GM19035 (cell line): ENCODE results near the gene TRIM31.

ENCODE experiments used
- ATAC-seq: cut with Tn5 transposase; IDR thresholded peaks from one replicate; pipeline ENCODE4 v1.9.1; 2021; ENCODE audit not compliant: unreplicated experiment

The TRIM31 gene

DNA sequence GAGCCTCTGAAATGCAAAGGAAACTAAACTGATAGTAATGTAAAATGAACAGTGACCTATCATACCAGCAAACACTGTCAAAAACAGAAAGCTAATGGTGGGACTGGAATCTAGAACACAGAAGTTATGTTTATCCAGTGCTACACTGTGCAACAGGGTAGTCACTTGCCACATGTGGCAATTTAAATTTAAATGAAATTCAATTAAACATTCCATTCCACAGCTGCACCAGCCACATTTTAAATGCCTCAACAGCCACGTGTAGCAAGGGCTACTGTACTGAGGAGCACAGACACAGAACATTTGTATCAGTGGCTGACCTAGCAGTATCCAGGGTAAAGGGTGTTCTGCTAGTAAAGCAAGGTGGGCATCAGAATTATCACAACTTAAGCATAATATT lies 57.4 kb downstream of the TRIM31 start:
- no peak for ATAC-seq

DNA sequence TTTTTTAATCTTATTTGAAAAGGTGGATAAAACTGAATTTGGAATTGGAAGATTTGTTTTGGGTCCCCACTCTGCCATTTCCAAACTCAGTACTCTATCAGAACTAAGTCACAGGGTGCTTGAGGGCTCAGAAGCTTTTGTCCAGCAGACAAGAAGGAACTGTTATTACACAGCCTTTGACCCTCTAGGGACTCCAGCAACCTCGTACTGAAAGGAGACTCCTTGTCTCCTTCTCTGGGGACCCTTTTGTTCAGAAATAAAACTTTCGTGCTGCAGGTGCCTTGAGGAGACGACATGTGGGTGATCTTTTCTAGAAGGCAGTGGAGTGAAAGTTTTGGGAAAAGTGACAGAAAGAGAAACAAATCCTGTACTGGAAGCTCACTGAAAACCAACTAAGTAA lies 59.2 kb downstream of the TRIM31 start:
- no peak for ATAC-seq
